ENCODE data around the gene DLGAP4. TPM values are rescaled to one million over a fixed set of nuclear protein-coding genes. Genes with fewer than 3 reads are reported as not detected.

Gene DLGAP4
- total and polyA plus RNA-seq, 9 of the 15 experiments (the other 6 are each of a cell fraction or from before 2014, with no cell fraction given): 0.31 to 34.1 (median 4.5) TPM

DNA sequence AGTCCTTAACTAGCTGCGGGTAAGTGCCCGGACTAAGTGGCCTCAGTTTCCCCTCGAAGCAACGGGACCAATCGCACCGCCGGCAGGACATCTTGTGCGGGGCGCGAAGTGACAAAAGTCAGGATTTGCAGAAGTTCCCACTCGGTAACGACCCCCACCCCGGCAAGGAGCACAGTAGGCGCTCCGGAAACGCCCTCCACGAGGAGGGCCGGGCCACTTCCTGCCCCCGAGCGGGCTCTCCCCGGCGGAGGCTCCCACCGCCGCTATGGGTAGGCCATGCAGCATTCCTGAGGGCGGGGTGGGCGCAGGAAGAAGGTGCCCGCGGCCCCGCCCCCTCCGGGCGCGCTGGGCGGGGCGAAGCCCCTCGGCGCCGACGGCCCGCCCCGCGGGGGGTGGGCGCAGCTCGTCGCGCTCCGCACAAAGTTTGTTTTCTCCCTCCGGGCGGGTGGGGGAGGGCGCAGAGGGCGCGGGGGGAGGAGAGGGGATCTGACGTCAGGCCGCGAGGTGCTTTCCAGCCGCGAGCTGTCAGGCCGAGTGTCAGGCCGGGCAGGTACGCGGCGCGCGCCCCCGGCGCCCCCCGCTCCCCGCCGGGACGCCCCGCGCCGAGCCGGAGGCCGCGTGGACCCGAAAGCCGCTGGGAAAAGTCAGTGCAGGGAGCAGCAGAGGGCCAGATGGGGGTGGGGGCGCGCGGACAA lies 267.1 kb downstream of the DLGAP4 start, which contains the start of gene TGIF2 (continued):
- TF ChIP-seq, protein P1, sequence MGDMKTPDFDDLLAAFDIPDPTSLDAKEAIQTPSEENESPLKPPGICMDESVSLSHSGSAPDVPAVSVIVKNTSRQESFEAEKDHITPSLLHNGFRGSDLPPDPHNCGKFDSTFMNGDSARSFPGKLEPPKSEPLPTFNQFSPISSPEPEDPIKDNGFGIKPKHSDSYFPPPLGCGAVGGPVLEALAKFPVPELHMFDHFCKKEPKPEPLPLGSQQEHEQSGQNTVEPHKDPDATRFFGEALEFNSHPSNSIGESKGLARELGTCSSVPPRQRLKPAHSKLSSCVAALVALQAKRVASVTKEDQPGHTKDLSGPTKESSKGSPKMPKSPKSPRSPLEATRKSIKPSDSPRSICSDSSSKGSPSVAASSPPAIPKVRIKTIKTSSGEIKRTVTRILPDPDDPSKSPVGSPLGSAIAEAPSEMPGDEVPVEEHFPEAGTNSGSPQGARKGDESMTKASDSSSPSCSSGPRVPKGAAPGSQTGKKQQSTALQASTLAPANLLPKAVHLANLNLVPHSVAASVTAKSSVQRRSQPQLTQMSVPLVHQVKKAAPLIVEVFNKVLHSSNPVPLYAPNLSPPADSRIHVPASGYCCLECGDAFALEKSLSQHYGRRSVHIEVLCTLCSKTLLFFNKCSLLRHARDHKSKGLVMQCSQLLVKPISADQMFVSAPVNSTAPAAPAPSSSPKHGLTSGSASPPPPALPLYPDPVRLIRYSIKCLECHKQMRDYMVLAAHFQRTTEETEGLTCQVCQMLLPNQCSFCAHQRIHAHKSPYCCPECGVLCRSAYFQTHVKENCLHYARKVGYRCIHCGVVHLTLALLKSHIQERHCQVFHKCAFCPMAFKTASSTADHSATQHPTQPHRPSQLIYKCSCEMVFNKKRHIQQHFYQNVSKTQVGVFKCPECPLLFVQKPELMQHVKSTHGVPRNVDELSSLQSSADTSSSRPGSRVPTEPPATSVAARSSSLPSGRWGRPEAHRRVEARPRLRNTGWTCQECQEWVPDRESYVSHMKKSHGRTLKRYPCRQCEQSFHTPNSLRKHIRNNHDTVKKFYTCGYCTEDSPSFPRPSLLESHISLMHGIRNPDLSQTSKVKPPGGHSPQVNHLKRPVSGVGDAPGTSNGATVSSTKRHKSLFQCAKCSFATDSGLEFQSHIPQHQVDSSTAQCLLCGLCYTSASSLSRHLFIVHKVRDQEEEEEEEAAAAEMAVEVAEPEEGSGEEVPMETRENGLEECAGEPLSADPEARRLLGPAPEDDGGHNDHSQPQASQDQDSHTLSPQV (IDR thresholded peaks at IDR 0.05): peak; percentile 93
- TF ChIP-seq RBM25 (IDR thresholded peaks at IDR 0.05; ENCODE audit: low read depth, low read length, severe bottlenecking): no peak
- TF ChIP-seq, protein P2, sequence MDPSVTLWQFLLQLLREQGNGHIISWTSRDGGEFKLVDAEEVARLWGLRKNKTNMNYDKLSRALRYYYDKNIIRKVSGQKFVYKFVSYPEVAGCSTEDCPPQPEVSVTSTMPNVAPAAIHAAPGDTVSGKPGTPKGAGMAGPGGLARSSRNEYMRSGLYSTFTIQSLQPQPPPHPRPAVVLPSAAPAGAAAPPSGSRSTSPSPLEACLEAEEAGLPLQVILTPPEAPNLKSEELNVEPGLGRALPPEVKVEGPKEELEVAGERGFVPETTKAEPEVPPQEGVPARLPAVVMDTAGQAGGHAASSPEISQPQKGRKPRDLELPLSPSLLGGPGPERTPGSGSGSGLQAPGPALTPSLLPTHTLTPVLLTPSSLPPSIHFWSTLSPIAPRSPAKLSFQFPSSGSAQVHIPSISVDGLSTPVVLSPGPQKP (CRISPR knock-in tag; IDR thresholded peaks at IDR 0.05): no peak
- TF ChIP-seq NFXL1 (CRISPR knock-in tag; IDR thresholded peaks at IDR 0.05): no peak
- no peak for TF ChIP-seq PURB (CRISPR knock-in tag; IDR thresholded peaks at IDR 0.05; ENCODE audit: low read depth)
- no peak for TF ChIP-seq DDX20 (tag; IDR thresholded peaks at IDR 0.05; ENCODE audit: low read depth)
- TF ChIP-seq TARDBP (IDR thresholded peaks at IDR 0.05): no peak
- no peak for TF ChIP-seq NFIX (CRISPR knock-in tag; IDR thresholded peaks at IDR 0.05; ENCODE audit: low read depth)
- no peak for TF ChIP-seq POLR2AphosphoS2 (IDR thresholded peaks at IDR 0.05; ENCODE audit: low read length)
- no peak for TF ChIP-seq NR2C1 (IDR thresholded peaks at IDR 0.05)
- no peak for TF ChIP-seq NR2C1 (tag; IDR thresholded peaks at IDR 0.05)
- TF ChIP-seq TCF7L2 (IDR thresholded peaks at IDR 0.05; ENCODE audit: low read depth, low read length): no peak
- no peak; a peak in 1 of 4 replicates for TF ChIP-seq KDM4B (IDR thresholded peaks at IDR 0.05; ENCODE audit: borderline replicate concordance in 2 of 2, low read depth in 1 of 2)
- peak; percentile 68 for TF ChIP-seq ETV1 (tag; conservative IDR thresholded peaks at IDR 0.05; ENCODE audit: low read depth)
- TF ChIP-seq ZNF551 (CRISPR knock-in tag; IDR thresholded peaks at IDR 0.05): no peak
- TF ChIP-seq POLR2H (tag; IDR thresholded peaks at IDR 0.05; ENCODE audit: low read depth): no peak
- no peak for TF ChIP-seq TAF15 (IDR thresholded peaks at IDR 0.05; ENCODE audit: low read depth, low read length)
- no peak for TF ChIP-seq SREBF1 (IDR thresholded peaks at IDR 0.05; ENCODE audit: borderline replicate concordance, low read depth, low read length)
- no peak for TF ChIP-seq ZNF764 (CRISPR knock-in tag; IDR thresholded peaks at IDR 0.05; ENCODE audit: low read depth)
- TF ChIP-seq, protein P3, sequence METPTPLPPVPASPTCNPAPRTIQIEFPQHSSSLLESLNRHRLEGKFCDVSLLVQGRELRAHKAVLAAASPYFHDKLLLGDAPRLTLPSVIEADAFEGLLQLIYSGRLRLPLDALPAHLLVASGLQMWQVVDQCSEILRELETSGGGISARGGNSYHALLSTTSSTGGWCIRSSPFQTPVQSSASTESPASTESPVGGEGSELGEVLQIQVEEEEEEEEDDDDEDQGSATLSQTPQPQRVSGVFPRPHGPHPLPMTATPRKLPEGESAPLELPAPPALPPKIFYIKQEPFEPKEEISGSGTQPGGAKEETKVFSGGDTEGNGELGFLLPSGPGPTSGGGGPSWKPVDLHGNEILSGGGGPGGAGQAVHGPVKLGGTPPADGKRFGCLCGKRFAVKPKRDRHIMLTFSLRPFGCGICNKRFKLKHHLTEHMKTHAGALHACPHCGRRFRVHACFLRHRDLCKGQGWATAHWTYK (CRISPR knock-in tag; IDR thresholded peaks at IDR 0.05): no peak
- TF ChIP-seq, protein P4, sequence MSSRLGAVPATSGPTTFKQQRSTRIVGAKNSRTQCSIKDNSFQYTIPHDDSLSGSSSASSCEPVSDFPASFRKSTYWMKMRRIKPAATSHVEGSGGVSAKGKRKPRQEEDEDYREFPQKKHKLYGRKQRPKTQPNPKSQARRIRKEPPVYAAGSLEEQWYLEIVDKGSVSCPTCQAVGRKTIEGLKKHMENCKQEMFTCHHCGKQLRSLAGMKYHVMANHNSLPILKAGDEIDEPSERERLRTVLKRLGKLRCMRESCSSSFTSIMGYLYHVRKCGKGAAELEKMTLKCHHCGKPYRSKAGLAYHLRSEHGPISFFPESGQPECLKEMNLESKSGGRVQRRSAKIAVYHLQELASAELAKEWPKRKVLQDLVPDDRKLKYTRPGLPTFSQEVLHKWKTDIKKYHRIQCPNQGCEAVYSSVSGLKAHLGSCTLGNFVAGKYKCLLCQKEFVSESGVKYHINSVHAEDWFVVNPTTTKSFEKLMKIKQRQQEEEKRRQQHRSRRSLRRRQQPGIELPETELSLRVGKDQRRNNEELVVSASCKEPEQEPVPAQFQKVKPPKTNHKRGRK (tag; IDR thresholded peaks at IDR 0.05): no peak

Measured in K562 (cell line).